Activated CD4-positive, alpha-beta T cell treated with anti-CD3 and anti-CD28 coated beads, Interleukin-2, amount 50 U/mL, for 24 hours (primary cell): ENCODE data around the gene MED13.
"Not testable (repeated sequence)": the region's sequence is repeated elsewhere in the genome, so short reads cannot be mapped to it uniquely, and the experiment has no call there.

Source experiments
- DNase-seq, 2 donors: peaks; one replicate each; pipeline ENCODE4 v3.0.0-alpha.2; 2020; ENCODE audit warnings: low read depth in 1 of 2, low spot score in 1 of 2

MED13 gene

GRCh38 chr17:62057696-62058095 is 7.4 kb downstream of the MED13 start:
- DNase-seq, result no peak

GRCh38 chr17:62052765-62053338 is 12.2 kb downstream of the MED13 start:
- no peak for DNase-seq

GRCh38 chr17:62051053-62051452 is 14.0 kb downstream of the MED13 start:
- no peak for DNase-seq

GRCh38 chr17:62049299-62049698 is 15.8 kb downstream of the MED13 start:
- no peak for DNase-seq

- no peak for DNase-seq
Measured at GRCh38 chr17:62048262-62048661, 16.8 kb downstream of the MED13 start.

- no peak for DNase-seq
Measured at GRCh38 chr17:62045517-62045916, 19.6 kb downstream of the MED13 start.

GRCh38 chr17:62045109-62045508 is 20.0 kb downstream of the MED13 start:
- DNase-seq, result no peak

- DNase-seq, result no peak
Measured at GRCh38 chr17:62043602-62044001, 21.5 kb downstream of the MED13 start.

- no peak for DNase-seq
Measured at GRCh38 chr17:62043140-62043539, 21.9 kb downstream of the MED13 start.

GRCh38 chr17:62038248-62038647 is 26.8 kb downstream of the MED13 start:
- no peak for DNase-seq

GRCh38 chr17:62033317-62033716 is 31.8 kb downstream of the MED13 start:
- DNase-seq, result no peak

GRCh38 chr17:62032480-62032879 is 32.6 kb downstream of the MED13 start:
- no peak for DNase-seq

- no peak for DNase-seq
Measured at GRCh38 chr17:62030264-62030663, 34.8 kb downstream of the MED13 start.

- DNase-seq, result no peak
Measured at GRCh38 chr17:62024866-62025265, 40.2 kb downstream of the MED13 start.

GRCh38 chr17:62017912-62018311 is 47.2 kb downstream of the MED13 start:
- no peak for DNase-seq

GRCh38 chr17:62017496-62017895 is 47.6 kb downstream of the MED13 start:
- no peak for DNase-seq

- no peak for DNase-seq
Measured at GRCh38 chr17:62014526-62014925, 50.6 kb downstream of the MED13 start.

- DNase-seq, result no peak
Measured at GRCh38 chr17:62009220-62009619, 55.9 kb downstream of the MED13 start.

GRCh38 chr17:62008294-62008693 is 56.8 kb downstream of the MED13 start:
- no peak for DNase-seq

- DNase-seq, result no peak
Measured at GRCh38 chr17:62004388-62004787, 60.7 kb downstream of the MED13 start.

- not testable (repeated sequence) for DNase-seq
Measured at GRCh38 chr17:62003141-62003540, 61.9 kb downstream of the MED13 start.

GRCh38 chr17:62001105-62001504 is 64.0 kb downstream of the MED13 start:
- DNase-seq, result no peak

- DNase-seq, result no peak
Measured at GRCh38 chr17:62000186-62000585, 64.9 kb downstream of the MED13 start.

- not testable (repeated sequence) for DNase-seq
Measured at GRCh38 chr17:61998534-61998933, 66.5 kb downstream of the MED13 start.
